Measurements from ENCODE around the gene PRKN.

DNA sequence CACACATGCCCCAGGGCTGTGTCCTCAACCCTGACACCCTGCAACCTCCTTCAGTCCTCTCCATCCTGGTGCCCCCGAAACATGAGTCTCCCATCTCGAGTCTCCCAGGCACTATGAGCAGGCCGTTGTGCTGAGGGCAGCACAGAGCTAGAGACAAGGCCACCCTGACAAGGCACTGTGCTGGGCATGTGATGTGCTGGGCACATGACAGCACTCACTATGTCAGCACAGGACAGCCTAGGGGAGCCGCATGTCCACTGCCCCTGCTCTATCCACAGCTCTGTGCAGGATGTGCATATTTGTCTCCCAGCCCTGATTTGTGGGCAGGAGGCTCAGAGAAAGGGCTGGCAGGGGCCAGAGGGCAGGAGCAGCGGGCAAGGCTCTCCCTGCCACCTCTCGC lies 1091.6 kb downstream of the PRKN start:
- TF ChIP-seq, protein P1, sequence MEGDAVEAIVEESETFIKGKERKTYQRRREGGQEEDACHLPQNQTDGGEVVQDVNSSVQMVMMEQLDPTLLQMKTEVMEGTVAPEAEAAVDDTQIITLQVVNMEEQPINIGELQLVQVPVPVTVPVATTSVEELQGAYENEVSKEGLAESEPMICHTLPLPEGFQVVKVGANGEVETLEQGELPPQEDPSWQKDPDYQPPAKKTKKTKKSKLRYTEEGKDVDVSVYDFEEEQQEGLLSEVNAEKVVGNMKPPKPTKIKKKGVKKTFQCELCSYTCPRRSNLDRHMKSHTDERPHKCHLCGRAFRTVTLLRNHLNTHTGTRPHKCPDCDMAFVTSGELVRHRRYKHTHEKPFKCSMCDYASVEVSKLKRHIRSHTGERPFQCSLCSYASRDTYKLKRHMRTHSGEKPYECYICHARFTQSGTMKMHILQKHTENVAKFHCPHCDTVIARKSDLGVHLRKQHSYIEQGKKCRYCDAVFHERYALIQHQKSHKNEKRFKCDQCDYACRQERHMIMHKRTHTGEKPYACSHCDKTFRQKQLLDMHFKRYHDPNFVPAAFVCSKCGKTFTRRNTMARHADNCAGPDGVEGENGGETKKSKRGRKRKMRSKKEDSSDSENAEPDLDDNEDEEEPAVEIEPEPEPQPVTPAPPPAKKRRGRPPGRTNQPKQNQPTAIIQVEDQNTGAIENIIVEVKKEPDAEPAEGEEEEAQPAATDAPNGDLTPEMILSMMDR (IDR thresholded peaks at IDR 0.05), result no peak
- no peak for TF ChIP-seq POLR2A (IDR thresholded peaks at IDR 0.05)
